SHP77 (cell line): ENCODE data around the gene HOOK2.
"Not testable (repeated sequence)": the region's sequence is repeated elsewhere in the genome, so short reads cannot be mapped to it uniquely, and the experiment has no call there.

Experiments used
- DNase-seq, 2 experiments: peaks; one replicate each; lab custom pipeline; 2025; lab: John Stamatoyannopoulos, UW

Gene HOOK2

GRCh38 chr19:12774588-12775555, at the start of gene HOOK2:
Gene HOOK2 (minus strand): TSS chr19:12775552. CDS start chr19:12775449, 103 bp downstream.
- DNase-seq: no peak

- no peak for DNase-seq
Measured at GRCh38 chr19:12821761-12822160, 46.4 kb upstream of the HOOK2 start.

DNA sequence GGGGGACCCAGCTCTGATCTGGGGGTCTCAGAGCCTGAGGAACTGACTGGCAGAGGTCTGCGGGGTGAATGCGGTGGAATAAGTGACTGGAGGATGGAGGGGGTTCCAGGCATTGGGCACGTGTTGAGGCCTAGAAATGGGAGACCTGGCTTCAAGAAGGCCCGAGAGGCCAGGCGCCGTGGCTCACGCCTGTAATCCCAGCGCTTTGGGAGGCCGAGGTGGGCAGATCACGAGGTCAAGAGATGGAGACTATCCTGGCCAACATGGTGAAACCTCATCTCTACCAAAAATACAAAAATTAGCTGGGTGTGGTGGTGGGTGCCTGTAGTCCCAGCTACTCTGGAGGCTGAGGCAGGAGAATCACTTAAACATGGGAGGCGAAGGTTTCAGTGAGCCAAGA, 42.5 kb upstream of the HOOK2 start:
- DNase-seq: not testable (repeated sequence)

DNA sequence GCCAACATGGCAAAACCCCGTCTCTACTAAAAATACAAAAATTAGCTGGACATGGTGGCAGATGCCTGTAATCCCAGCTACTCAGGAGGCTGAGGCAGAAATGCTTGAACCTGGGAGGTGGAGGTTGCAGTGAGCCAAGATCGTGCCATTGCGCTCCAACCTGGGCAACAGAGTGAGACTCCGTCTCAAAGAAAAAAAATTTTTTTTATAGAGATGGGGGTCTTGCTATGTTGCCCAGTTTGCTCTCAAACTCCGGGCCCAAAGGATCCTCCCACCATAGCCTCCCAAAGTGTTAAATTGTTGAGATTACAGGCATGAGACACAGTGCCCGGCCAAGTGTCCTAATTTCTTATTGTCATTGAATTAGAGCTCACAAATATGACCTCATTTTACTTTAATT, 41.8 kb upstream of the HOOK2 start:
- not testable (repeated sequence) for DNase-seq

DNA sequence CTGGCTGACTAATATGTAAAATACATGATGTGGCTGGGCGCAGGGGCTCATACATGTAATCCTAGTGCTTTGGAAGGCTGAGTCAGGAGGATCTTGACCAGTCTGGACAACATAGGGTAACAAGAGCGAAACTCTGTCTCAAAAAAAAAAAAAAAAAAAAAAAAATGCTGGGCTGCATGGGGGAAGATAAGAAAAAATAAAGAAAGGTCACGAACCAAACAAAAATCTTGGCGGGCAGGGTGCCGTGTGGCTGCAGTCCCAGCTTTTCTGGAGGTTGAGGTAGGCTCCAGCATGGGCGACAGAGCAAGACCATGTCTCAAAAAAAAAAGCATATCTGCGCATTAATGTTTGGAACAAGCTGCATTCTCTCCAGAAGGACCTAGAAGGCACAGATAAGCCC, 39.7 kb upstream of the HOOK2 start:
- no peak for DNase-seq

DNA sequence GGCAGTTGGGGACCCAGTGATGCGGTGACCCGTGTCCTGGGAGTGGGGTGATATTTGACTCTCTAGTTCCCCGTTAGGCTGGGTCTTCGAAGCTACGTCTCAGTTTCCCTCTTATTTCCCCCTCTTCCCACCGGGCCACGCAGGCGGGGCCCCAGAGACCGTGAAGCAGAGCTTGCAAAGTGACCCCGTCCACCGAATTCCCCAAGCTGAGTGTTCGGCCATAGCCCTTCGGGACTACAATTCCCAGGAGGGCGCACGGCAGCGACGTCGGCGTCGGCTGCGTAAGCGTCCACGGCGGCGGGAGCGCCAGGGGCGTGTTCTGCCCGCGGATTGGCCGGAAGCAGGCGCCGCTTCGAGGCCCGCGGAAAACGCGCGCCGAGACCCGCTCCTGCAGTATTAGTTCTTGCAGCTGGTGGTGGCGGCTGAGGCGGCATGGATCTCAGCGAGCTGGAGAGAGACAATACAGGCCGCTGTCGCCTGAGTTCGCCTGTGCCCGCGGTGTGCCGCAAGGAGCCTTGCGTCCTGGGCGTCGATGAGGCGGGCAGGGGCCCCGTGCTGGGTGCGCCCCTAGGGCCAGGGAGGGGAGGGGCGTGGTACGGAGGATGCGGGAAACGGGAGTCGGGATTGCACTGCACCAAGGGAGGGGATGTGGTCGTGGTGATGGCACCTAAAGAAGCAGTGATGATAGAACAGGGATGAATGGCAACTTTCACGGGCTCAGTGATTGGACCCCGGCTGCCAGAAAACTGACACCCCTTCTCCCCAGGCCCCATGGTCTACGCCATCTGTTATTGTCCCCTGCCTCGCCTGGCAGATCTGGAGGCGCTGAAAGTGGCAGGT, 31.1 kb upstream of the HOOK2 start, which contains the start of gene RNASEH2A:
TSS of gene RNASEH2A (plus strand) at position 343 of the 840 bp plus-strand sequence. CDS start at position 433, 90 bp downstream.
- peak; percentile 67 to 88 for DNase-seq

- no peak for DNase-seq
Measured at GRCh38 chr19:12804051-12804450, 28.7 kb upstream of the HOOK2 start.

DNA sequence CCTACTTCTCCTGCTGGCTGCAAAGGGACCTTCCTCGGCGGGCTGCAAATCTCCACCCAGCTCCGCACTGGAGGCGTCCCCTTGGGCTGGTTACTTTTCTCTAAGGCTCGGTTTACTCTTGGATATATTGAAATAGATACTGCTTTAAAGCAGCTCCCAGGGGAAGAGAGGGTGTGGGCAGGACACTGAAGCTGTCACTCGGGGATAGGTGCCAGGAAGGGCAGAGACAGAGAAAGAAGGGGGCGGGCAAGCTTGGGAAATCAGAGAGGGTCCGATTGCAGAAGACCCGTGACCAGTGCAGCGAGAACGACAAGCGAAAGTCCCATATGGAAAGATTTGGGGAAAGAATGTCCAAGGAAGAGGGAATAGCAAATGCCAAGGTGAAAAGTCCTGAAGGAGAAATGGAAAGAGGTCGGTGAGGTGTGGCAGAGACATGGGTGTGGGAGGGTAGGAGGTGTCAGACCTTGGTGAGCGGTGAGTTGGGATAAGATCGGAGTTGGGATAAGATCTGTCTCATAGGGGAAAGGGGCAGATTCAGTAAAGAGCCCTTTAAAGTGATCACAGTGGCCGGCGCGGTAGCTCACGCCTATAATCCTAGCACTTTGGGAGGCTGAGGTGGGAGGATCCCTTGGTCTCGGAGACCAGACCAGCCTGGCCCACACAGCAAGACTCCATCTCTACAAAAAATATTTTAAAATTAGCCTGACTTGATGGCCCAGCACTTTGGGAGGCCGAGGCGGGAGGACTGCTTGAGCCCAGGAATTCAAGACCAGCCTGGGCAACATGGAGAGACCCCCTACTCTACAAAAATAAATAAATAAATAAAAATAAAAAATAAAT, 27.1 kb upstream of the HOOK2 start:
- DNase-seq: no peak

GRCh38 chr19:12801466-12802266, 26.3 kb upstream of the HOOK2 start, which contains the start of the genes PRDX2 and THSD8:
Gene PRDX2 (minus strand): TSS chr19:12801800. CDS start chr19:12801261, 539 bp downstream.
Gene THSD8 (plus strand): TSS chr19:12802069. CDS start chr19:12802072, 3 bp downstream.
- peak; percentile 79 to 85 for DNase-seq

DNA sequence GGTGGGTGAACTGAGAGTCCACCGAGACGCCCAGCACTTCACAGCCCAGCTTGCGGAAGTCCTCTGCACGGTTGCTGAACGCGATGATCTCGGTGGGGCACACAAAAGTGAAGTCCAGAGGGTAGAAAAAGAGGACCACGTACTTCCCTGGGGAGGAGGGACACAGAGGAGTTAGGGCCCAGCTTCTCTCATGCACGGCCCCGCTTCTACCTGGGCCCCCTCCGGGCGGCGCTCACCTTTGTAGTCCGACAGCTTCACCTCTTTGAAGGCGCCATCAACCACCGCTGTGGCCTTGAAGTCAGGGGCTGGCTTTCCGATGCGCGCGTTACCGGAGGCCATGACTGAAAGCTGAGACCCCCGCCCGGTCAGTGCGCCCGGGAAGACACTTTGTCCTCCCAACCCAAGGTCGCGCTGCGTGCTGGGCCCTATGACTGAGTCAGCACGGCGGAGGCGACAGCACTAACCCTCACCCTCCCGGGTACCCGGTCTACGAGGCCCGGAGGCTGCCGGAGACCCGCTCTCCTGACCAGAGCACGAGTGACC, 25.6 kb upstream of the HOOK2 start:
- DNase-seq: no peak

- DNase-seq: no peak
Measured at GRCh38 chr19:12800466-12800770, 25.1 kb upstream of the HOOK2 start.

DNA sequence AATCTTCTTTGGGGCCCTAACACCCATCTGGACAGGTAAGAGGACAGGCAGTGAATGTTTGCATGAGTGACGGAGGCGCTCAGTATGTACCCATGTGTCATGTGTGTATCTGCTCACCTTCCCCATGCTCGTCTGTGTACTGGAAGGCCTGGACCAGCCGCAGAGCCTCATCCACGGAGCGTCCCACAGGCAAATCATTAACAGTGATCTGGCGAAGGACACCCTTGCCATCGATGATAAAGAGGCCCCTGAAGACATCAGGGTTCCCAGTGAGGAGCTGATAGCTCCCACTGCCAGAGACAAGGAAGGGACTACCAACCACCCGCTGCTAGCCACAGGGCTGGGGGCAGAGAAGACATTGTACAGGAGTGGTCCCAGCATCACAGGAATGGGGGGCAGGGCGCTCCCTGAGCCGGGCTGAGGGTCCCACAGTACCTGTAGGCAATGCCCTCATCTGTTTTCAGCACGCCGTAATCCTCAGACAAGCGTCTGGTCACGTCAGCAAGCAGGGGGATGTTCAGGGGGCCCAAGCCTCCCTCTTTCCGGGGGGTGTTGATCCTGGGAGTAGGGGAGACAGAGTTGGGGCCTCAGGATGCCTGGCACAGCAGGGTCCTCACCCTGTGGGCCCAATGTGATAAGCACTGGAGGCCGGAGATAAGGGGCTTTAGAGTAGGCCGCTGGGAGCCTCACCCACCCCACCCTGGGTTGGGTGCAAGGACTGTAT, 24.6 kb upstream of the HOOK2 start:
- DNase-seq: no peak

GRCh38 chr19:12797607-12798006, 22.3 kb upstream of the HOOK2 start:
- DNase-seq: not testable (repeated sequence)

GRCh38 chr19:12797141-12797587, 21.8 kb upstream of the HOOK2 start:
- no peak for DNase-seq

GRCh38 chr19:12796146-12797071, 21.1 kb upstream of the HOOK2 start:
- peak; percentile 80 to 83 for DNase-seq

- no peak for DNase-seq
Measured at GRCh38 chr19:12794971-12795381, 19.6 kb upstream of the HOOK2 start.

DNA sequence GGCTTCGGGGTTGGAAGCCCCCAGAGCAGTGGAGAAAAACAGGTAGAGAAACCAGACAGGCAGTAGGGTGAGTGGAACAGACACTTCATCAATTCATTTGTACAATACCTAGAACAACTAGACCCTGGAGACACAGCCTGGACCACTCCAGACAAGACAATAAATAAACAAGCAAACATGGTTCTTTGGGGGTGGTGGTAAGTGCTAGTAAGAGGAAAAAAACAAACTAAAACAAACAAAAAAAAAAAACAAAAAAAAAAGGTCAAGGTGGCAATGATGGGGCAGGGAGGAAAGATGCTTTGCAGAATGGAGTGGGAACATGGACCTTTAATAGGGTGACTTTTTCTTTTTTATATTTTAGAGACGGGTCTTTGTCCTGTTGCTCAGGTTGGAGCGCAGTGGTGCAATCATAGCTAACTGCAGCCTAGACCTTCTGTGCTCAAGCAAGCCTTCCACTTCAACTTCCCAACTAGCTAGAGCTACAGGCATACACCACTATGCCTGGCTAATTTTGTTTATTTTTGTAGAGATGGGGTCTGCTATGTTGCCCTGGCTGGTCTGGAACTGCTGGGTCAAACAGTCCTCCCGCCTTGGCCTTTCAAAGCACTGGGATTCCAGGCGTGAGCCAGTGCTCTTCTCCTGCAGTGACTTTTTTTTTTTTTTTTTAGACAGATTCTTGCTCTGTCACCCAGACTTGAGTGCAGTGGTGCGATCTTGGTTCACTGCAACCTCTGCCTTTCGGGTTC, 19.0 kb upstream of the HOOK2 start:
- DNase-seq: no peak
